Stimulated activated naive CD4-positive, alpha-beta T cell (primary cell): ENCODE measurements around the gene C2CD4A.

ENCODE experiments used
- DNase-seq, 6 experiments: peaks; one replicate each; lab custom pipeline; 2025; lab: John Stamatoyannopoulos, UW

The C2CD4A gene

DNA sequence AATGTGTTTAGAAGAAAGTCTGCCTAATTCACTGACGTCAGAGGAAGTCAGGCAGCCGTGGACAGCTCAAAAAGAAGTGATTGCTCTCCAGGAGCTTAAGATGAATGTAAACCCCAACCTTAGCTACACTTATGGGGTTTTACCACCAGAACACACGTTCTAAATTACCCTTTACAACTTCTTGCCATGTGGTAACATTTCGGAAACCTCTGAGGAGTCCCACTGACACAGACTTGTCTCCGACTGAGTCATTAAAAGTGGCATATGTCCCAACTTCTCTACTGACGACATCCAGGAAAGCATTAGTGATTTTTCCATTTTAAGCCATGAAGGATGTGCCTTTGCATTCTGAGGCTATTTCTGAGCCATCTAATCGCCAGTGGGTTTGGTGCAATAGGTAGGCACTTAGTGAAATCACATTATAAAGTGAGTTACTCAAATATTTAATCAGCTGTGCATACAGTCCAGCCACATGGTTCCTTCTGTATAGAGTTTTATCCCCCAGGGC, 32.4 kb downstream of the C2CD4A start:
- no peak for DNase-seq

DNA sequence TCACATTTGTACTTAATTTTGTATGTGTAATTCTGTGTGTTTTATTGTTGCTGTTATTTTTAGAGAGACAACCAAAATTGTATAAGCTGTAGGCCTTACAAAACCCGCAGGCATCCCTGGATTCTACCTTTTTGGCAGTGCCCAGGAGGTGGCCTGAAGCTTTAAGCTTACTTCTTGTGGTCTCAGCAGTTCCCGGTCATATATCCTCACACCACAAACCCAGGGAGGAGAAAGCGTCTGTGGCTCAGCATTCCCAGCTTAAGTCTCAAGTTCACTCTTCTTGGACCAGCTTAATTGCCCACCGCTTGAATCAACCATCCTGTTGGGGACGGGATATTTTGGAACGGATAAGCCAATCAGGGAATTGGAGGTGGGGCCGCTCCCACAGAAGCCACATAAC, 36.7 kb downstream of the C2CD4A start:
- DNase-seq: no peak

- no peak for DNase-seq
Measured at GRCh38 chr15:62104401-62104800, 37.6 kb downstream of the C2CD4A start.

GRCh38 chr15:62104846-62105245, 38.1 kb downstream of the C2CD4A start:
- DNase-seq: no peak

- no peak for DNase-seq
Measured at GRCh38 chr15:62105266-62105665, 38.5 kb downstream of the C2CD4A start.

GRCh38 chr15:62106096-62106495, 39.3 kb downstream of the C2CD4A start:
- no peak for DNase-seq

GRCh38 chr15:62107571-62108121, 40.9 kb downstream of the C2CD4A start:
- DNase-seq: no peak

DNA sequence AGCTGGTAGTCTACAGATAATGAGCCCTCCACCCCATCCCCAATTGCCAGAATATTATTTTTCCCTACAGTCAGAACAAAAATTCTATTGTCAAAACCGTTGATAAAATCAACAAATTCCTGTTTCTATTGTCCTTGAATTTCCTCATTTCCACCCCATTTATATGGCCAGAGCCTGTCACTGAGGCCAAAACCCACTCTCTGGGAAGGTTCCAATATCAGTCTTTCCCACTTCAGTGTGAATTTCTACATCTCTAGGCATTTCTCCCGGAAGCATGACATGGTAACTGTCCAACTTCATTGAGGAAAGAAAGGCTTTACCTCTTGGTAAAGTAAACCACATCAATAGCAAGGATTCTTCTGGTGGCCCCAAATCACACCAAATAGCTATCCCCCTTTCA, 41.6 kb downstream of the C2CD4A start:
- DNase-seq: no peak

DNA sequence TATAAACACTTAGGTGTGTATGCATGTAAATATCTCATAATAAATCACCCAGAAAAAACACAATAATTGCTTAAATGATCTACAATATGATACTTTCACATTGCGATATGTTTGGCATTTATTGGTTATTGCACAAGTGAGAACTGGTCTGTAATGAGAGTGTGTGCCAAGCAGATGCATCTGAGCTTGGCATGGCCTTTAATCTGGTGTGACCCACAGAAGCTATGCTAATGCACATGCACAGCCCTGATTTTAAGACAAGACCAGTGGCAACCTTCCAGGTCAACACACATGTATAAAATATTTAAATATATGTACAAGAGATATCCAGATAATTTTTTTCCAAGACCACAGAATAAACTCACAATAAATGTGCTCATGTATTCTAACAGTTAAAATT, 42.7 kb downstream of the C2CD4A start:
- DNase-seq: no peak

- DNase-seq: no peak
Measured at GRCh38 chr15:62109982-62110851, 43.4 kb downstream of the C2CD4A start.

DNA sequence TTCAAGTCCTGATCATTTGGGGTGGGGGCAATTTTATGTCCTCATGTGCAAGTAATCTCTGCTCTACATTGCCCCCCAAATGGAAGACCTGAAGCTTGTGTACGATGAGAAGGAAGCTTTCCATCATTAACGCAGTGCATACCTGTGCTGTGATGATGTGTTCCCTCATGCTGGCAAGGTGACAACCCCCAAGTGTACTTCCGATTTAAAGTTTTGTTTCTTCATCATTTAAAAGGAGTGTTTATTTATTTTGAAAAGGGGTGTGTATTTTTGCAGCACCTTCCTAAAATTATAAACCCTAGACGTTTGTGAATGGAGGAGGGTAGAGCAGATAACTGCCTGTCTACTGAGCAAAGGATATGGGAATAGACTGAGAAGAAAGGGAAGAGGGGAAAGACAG, 45.3 kb downstream of the C2CD4A start:
- no peak for DNase-seq

DNA sequence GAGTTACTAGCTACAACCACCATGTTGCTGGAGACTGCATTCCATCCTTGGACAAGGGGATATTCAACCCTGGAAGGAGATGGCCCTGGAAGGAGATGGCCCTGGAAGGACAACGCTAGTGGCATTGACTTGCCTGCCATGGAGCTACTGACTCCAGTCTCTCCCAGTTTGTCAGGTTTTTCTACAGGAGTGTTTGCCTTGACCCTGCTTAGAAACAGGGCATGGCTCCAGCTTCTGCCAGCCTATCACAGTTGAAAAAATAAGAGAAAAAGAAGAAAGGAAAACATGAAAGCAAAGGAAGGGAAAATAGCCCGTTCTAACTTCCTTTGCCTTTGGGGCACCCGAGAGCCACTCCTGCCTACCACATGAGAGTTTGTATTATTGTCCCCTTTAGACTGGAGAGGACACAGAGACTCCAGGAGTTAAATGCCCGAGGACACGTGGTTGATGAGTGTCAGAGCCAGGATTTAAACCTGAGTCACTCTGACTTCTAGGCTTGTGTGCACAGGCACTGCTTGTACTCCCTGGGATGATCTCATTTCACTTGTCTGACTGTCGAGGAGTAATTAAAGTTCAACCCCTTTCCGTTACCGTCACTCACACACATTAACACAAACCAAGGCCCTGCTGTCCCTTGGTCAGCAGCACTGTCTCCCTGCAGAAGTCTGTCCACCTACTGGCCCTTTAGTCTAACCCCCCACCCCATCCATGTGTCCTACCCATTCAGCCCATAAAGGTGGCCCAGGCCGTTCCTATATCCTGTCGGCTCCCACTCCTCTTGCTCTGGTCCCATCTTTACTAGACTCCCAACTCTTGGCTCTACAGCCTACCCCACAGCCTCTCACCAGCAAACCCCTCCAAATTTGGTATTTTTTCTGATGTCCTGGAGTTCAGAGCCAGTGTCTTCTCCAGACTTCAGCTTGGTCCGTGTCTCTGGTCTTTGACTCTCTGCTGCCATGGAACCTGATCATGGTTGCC, 46.1 kb downstream of the C2CD4A start:
- no peak for DNase-seq

GRCh38 chr15:62115847-62116246, 49.1 kb downstream of the C2CD4A start:
- DNase-seq: no peak

DNA sequence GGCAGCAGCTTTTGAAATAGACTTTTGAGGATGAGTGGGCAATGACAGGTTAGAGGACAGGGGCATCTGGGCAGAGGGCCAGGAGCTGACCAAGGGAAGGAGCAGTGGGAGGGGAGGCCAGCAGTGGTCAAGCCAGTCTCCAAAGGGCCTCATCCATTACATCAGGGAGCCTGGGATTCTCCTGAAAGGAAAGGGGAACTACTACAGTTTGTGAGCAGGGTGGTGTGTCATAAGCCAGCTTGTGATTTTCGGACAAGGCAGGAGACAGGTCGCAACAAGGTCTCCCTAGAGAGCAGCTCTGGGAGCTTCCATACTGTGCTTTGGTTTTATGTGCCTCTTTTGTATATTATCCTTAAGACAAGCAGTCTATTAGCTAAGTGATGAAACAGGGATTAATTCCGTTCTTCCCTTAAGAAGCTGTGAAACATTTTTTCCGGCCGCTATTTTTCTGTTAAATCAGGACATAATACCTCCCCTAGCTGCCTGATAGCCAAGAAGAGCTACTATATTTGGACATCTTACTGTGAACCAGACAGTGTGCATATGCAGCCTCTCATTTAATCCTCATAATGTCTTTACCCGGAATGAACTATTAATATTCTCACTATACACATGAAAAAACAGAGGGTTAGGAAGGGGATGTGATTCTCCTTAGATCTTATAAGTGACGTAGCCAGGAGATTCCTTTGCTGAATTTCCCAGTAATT, 51.9 kb downstream of the C2CD4A start:
- DNase-seq: no peak

DNA sequence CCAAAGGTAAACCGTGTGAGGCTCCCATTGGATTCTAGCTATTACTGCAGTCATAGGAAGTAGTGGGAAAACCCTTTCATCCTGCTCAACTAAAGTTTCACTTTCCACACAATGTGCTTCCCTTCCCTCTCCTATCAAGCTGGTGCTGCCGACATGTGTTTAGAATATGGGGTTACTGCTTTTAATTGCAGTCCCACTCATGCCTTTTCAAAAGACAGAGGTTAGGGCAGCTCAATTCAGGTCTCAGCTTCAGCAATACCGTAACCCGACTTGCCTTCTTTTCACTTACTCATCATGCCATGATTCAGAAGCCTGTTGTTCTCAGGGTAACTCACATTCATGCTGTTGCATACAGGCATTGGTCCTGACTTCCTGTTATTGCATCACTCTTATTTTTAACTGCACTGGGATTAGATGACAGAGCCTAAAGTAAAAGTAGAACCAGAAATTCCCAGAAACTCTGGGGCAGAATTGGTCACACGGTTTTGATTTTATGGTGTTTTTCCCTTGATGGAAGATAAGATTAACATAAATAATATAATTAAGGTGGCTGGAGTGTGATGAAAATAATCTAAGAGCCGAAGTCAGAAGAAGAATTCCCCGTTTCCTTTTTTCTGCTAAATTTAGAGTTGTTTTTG, 52.6 kb downstream of the C2CD4A start:
- DNase-seq: peak in 1 of 6 experiments; percentile 15

- DNase-seq: no peak
Measured at GRCh38 chr15:62119874-62120273, 53.1 kb downstream of the C2CD4A start.
